Measurements from ENCODE around the gene TGFBR3.
A peak's percentile ranks its signal among the peaks of the same experiment; 100 is the strongest.

Gene TGFBR3

GRCh38 chr1:91885716-91886506, at the start of gene TGFBR3:
Gene TGFBR3, minus strand, starts transcription at chr1:91886151. Its CDS starts 24,620 bp downstream, at chr1:91861531.
- DNase-seq (ENCODE audit: extremely low read depth, low read depth): peak; percentile 91

GRCh38 chr1:91929250-91929649, 43.3 kb upstream of the TGFBR3 start:
- TF ChIP-seq CTCF (IDR thresholded peaks at IDR 0.05; ENCODE audit: low read depth, low read length): no peak
- DNase-seq (ENCODE audit: extremely low read depth, low read depth): no peak

More at GRCh38 chr1:91885716-91886506, at the start of gene TGFBR3:
- TF ChIP-seq CTCF (IDR thresholded peaks at IDR 0.05; ENCODE audit: low read depth, low read length): peak; percentile 59

- TF ChIP-seq CTCF (IDR thresholded peaks at IDR 0.05; ENCODE audit: low read depth, low read length): no peak
- no peak for DNase-seq (ENCODE audit: extremely low read depth, low read depth)
Observed at GRCh38 chr1:91928026-91928425, 42.1 kb upstream of the TGFBR3 start.

- no peak for DNase-seq (ENCODE audit: extremely low read depth, low read depth)
- no peak for TF ChIP-seq CTCF (IDR thresholded peaks at IDR 0.05; ENCODE audit: low read depth, low read length)
Observed at GRCh38 chr1:91925644-91926435, 39.9 kb upstream of the TGFBR3 start.

- no peak for TF ChIP-seq CTCF (IDR thresholded peaks at IDR 0.05; ENCODE audit: low read depth, low read length)
- peak; percentile 63 for DNase-seq (ENCODE audit: extremely low read depth, low read depth)
Observed at GRCh38 chr1:91924146-91924545, 38.2 kb upstream of the TGFBR3 start.

GRCh38 chr1:91919962-91920361, 34.0 kb upstream of the TGFBR3 start:
- DNase-seq (ENCODE audit: extremely low read depth, low read depth): no peak
- no peak for TF ChIP-seq CTCF (IDR thresholded peaks at IDR 0.05; ENCODE audit: low read depth, low read length)
